ENCODE results near the gene TCF7L1. TPM values are rescaled to one million over a fixed set of nuclear protein-coding genes. Genes with fewer than 3 reads are reported as not detected.

Gene TCF7L1
- total and polyA plus RNA-seq, 2 experiments from 2014 or later = 0.65 to 1.8 TPM

DNA sequence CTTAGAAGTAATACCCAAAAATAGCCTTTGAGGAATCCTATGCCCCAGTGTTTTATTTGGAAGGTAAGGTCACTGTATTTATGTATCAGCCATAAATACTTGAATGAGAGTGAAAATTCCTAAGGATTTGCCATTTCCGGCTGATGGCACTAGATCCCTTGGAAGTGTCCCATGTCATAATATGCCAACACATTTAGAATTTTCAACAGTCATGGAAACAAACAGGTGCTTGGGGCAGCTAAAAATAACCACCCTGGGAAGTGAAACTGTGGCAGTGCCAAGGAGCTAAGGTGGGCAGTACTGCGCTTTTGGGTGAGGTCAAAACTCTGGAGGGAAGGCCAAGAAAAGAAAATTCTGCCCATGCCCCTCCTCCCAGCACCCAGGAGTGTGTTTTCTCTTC lies 80.2 kb downstream of the TCF7L1 start:
- peaks cover 10% of the 10 kb centered on the region; the same call in 1 of the 2 replicates for H3K27me3 ChIP-seq (replicated peaks; ENCODE audit: insufficient read depth)
- no peak for TF ChIP-seq EZH2 (IDR thresholded peaks at IDR 0.05; ENCODE audit: insufficient read depth, poor library complexity, severe bottlenecking)
- TF ChIP-seq EZH2phosphoT487 (IDR thresholded peaks at IDR 0.05; ENCODE audit: insufficient read depth, low read depth) = no peak
- H3K36me3 ChIP-seq (ENCODE audit: low read depth) = no peaks in the 10 kb centered on the region
- H2AFZ ChIP-seq = no peak overlapping the region
- peaks cover 20% of the 10 kb centered on the region for H3F3A ChIP-seq (ENCODE audit: insufficient read depth)
- no peak overlapping the region for H3K4me2 ChIP-seq (ENCODE audit: unreplicated experiment)
- no peak overlapping the region for H3K9ac ChIP-seq
- peaks cover 17% of the 10 kb centered on the region for H3K4me1 ChIP-seq (ENCODE audit: insufficient read depth)
- in situ Hi-C loops (cut with MboI) = no loop called here
- 96 to 100% methylated on average over 2 of the region's 2 CpGs for WGBS, 2 experiments (ENCODE audit: low coverage in 1 of 2, low lambda C conversion rate in 2 of 2, missing lambda C conversion rate in 2 of 2)
- no peak overlapping the region for H3K4me3 ChIP-seq
- H3K9me2 ChIP-seq (ENCODE audit: insufficient read depth) = no peaks in the 10 kb centered on the region
- H4K20me1 ChIP-seq (ENCODE audit: insufficient read depth) = peaks cover 7% of the 10 kb centered on the region; the same call in 1 of the 2 replicates
- H3K9me3 ChIP-seq (ENCODE audit: low read depth) = no peaks in the 10 kb centered on the region
- H3K79me2 ChIP-seq (ENCODE audit: insufficient read depth) = no peaks in the 10 kb centered on the region
- H3K27ac ChIP-seq = no peak overlapping the region
- no peak for DNase-seq

DNA sequence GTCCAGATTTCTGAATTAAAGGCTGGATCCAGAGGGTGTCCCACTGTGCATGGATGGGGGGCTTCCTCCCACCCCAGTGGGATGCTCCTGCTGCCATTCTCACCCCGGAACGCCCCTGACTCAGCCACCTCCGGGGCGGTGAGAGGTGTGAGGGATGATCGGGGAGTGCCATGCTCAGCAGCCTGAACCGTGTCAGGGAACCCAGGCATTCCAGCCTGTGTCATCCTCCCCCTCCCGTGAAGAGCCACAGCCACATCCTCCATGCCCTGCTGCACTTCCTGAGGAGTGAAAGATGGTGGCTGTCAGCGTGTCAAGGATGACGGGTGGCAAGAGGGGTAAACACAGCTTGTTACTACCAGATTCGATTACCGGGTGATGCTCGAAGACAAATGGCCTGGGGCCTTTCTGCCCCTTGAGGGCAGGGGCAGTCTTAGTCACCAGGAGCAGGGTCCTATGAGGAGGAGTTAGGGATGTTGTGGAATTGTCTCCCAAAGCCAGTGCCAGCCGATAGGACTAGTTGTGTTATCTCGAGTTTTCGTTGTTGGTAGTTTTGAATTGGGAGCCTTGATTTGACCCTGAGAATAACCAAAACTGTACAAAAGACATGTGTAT lies 80.8 kb downstream of the TCF7L1 start:
- no peak overlapping the region for H3K4me3 ChIP-seq
- peaks cover 10% of the 10 kb centered on the region; the same call in 1 of the 2 replicates for H3K27me3 ChIP-seq (replicated peaks; ENCODE audit: insufficient read depth)
- H2AFZ ChIP-seq = no peak overlapping the region
- TF ChIP-seq EZH2 (IDR thresholded peaks at IDR 0.05; ENCODE audit: insufficient read depth, poor library complexity, severe bottlenecking) = no peak
- TF ChIP-seq EZH2phosphoT487 (IDR thresholded peaks at IDR 0.05; ENCODE audit: insufficient read depth, low read depth) = no peak
- in situ Hi-C loops (cut with MboI) = no loop called here
- H3K9ac ChIP-seq = no peak overlapping the region
- no peak for DNase-seq
- H4K20me1 ChIP-seq (ENCODE audit: insufficient read depth) = peaks cover 7% of the 10 kb centered on the region; the same call in 1 of the 2 replicates
- no peaks in the 10 kb centered on the region for H3K36me3 ChIP-seq (ENCODE audit: low read depth)
- peaks cover 17% of the 10 kb centered on the region for H3K4me1 ChIP-seq (ENCODE audit: insufficient read depth)
- H3K9me2 ChIP-seq (ENCODE audit: insufficient read depth) = no peaks in the 10 kb centered on the region
- H3K27ac ChIP-seq = no peak overlapping the region
- no peaks in the 10 kb centered on the region for H3K79me2 ChIP-seq (ENCODE audit: insufficient read depth)
- peaks cover 20% of the 10 kb centered on the region for H3F3A ChIP-seq (ENCODE audit: insufficient read depth)
- no peaks in the 10 kb centered on the region for H3K9me3 ChIP-seq (ENCODE audit: low read depth)
- 94 to 96% methylated on average over 15 of the region's 15 CpGs for WGBS, 2 experiments (ENCODE audit: low coverage in 1 of 2, low lambda C conversion rate in 2 of 2, missing lambda C conversion rate in 2 of 2)
- no peak overlapping the region for H3K4me2 ChIP-seq (ENCODE audit: unreplicated experiment)

DNA sequence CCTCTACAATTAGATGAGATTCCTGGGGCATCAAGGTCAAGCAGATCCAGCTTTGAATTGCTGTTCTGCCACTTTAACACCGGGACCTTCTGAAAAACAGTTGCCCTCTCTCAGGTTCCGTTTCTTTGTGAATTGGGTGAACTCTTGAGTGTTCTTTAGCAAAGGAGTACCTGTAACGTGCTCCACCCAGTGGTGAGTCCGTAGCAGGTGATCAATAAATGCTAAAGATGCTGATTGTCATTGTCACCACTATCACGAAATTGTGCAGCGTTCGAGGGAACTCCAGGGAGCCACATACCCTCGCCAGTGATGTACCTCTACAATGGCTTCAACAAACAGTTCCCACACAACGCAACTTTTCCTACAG lies 81.9 kb downstream of the TCF7L1 start:
- H3K9me2 ChIP-seq (ENCODE audit: insufficient read depth) = no peaks in the 10 kb centered on the region
- H4K20me1 ChIP-seq (ENCODE audit: insufficient read depth) = peaks cover 7% of the 10 kb centered on the region; the same call in 1 of the 2 replicates
- H3F3A ChIP-seq (ENCODE audit: insufficient read depth) = peaks cover 20% of the 10 kb centered on the region
- H3K9me3 ChIP-seq (ENCODE audit: low read depth) = no peaks in the 10 kb centered on the region
- no peak overlapping the region for H3K9ac ChIP-seq
- WGBS, 2 experiments (ENCODE audit: low coverage in 1 of 2, low lambda C conversion rate in 2 of 2, missing lambda C conversion rate in 2 of 2) = 27 to 32% methylated on average over 9 of the region's 9 CpGs
- H3K4me3 ChIP-seq = no peak overlapping the region
- peak overlapping the region; percentile 53 for H3K4me2 ChIP-seq (ENCODE audit: unreplicated experiment)
- no peak overlapping the region for H2AFZ ChIP-seq
- no peak for DNase-seq
- in situ Hi-C loops (cut with MboI) = no loop called here
- 0 out of 2 replicates have a peak overlapping the region, but pooled peaks have one; percentile 73 for H3K27ac ChIP-seq
- H3K79me2 ChIP-seq (ENCODE audit: insufficient read depth) = no peaks in the 10 kb centered on the region
- no peak for TF ChIP-seq EZH2 (IDR thresholded peaks at IDR 0.05; ENCODE audit: insufficient read depth, poor library complexity, severe bottlenecking)
- TF ChIP-seq EZH2phosphoT487 (IDR thresholded peaks at IDR 0.05; ENCODE audit: insufficient read depth, low read depth) = no peak
- H3K36me3 ChIP-seq (ENCODE audit: low read depth) = no peaks in the 10 kb centered on the region
- H3K27me3 ChIP-seq (replicated peaks; ENCODE audit: insufficient read depth) = peaks cover 10% of the 10 kb centered on the region; the same call in 1 of the 2 replicates
- H3K4me1 ChIP-seq (ENCODE audit: insufficient read depth) = peaks cover 17% of the 10 kb centered on the region

DNA sequence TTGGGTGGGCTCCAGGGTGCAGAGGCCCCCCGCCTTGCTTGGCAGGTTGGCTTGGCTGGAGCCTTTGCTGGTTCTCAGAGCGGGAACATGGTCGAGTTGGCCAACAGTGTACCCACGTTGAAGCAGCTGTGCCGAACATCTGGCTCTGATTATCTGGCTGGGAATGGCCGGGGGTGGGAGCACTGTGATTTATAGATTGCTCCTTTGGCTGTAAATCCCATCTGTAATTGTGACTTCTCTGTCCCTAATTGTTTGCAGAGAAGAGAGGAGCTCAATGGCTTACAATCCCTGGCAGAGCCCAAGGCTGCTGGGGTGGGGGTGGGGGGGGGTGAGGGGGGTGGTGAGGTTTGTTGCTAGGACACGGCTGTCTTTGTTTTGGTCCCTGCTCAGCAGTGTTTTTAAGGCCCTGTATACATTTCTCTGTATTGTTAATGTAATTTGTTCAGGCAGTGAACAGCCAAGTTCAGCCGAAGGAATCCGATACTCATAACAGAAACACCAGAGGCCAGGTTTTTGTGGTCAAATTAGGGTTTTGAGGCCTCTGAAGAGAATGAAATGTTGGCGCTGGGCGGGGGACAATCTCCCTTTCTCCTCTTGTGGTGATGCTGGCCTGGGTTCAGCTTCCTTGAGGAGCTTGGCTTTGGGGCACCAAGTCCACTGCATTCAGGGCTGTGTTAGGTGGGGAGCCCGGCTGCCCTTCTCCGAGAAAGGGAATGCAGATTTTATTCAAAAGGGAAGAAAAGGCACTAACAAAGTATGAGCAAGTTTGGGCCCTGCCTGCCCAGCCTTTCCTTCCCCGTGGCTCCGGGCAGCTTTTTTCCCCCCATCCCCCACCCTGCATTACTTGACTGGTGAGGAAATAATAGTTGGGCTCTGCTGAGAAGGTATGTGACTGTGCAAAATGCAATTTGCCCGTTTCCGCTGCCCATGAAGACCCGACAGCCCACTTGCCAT lies 82.5 kb downstream of the TCF7L1 start:
- Histone ChIP-seq H2AFZ (peak overlapping the region; percentile 45; the same call in 1 of the 2 replicates), H3K9me2 (ENCODE audit: insufficient read depth) (no peaks in the 10 kb centered on the region), H3K27ac (peak overlapping the region; percentile 73), H3K4me3 (peak overlapping the region; percentile 41), H3F3A (ENCODE audit: insufficient read depth) (peaks cover 20% of the 10 kb centered on the region), H3K9ac (peak overlapping the region; percentile 74), H3K4me2 (ENCODE audit: unreplicated experiment) (peak overlapping the region; percentile 76), H3K79me2 (ENCODE audit: insufficient read depth) (no peaks in the 10 kb centered on the region), H3K27me3 (replicated peaks; ENCODE audit: insufficient read depth) (peaks cover 10% of the 10 kb centered on the region; the same call in 1 of the 2 replicates), H3K4me1 (ENCODE audit: insufficient read depth) (peaks cover 17% of the 10 kb centered on the region), H4K20me1 (ENCODE audit: insufficient read depth) (peaks cover 7% of the 10 kb centered on the region; the same call in 1 of the 2 replicates), H3K36me3 (ENCODE audit: low read depth) (no peaks in the 10 kb centered on the region), H3K9me3 (ENCODE audit: low read depth) (no peaks in the 10 kb centered on the region)
- WGBS, 2 experiments (ENCODE audit: low coverage in 1 of 2, low lambda C conversion rate in 2 of 2, missing lambda C conversion rate in 2 of 2) = 6 to 7% methylated on average over 18 of the region's 18 CpGs
- in situ Hi-C loops (cut with MboI) = no loop called here
- TF ChIP-seq EZH2 (IDR thresholded peaks at IDR 0.05; ENCODE audit: insufficient read depth, poor library complexity, severe bottlenecking) (no peak), EZH2phosphoT487 (IDR thresholded peaks at IDR 0.05; ENCODE audit: insufficient read depth, low read depth) (peak; percentile 96)
- DNase-seq = peak; percentile 88

Measured in GM23248 (cell line).